HepG2 (cell line): ENCODE data around the gene DNAH8. TPM values are rescaled to one million over a fixed set of nuclear protein-coding genes. Genes with fewer than 3 reads are reported as not detected.

Experiments used
- ATAC-seq: fragments of 200-7000 bp; cut with Tn5 transposase; 3 replicates; pipeline ENCODE4 v1.9.1; 2020; ENCODE audit warnings: mild to moderate bottlenecking, moderate library complexity
- BruUV-seq: library from RNA; stranded (reverse); fragments of 400-500 nt; replicated peaks from 2 replicates; lab custom pipeline; 2021; lab: Mats Ljungman, UMichigan
- CTCF ChIA-PET: fragments of 300-600 bp; formaldehyde crosslinking; extraction: SDS; loops from one replicate; lab custom pipeline; 2021; ENCODE audit warnings: low total read pairs, inconsistent platforms, low intra/inter-chr PET ratio; lab: Yijun Ruan, JAX
- POLR2A ChIA-PET: fragments of 350-600 bp; sonication (Branson Sonifier 250); formaldehyde crosslinking; loops from one replicate; lab custom pipeline; 2020; ENCODE audit warnings: antibody characterized with exemption, inconsistent platforms; lab: Yijun Ruan, JAX
- DNase-seq: peaks from one replicate; pipeline ENCODE4 v3.0.0-alpha.2; 2015; ENCODE audit warnings: low spot score
- FAIRE-seq: peaks from 3 replicates; lab custom pipeline; 2011; peaks lifted over from hg19 to GRCh38; lab: Jason Lieb, UNC
- H2AFZ ChIP-seq: one replicate; pipeline ENCODE4 v1.6.1; 2011; ENCODE audit warnings: low read length, inconsistent platforms
- H3K27ac ChIP-seq: fragments of 300-600 bp; 3 replicates; pipeline ENCODE4 v1.8.0; 2011; ENCODE audit warnings: mixed run types, mild to moderate bottlenecking, mixed read lengths, low read length, inconsistent platforms; ENCODE audit not compliant: insufficient read depth; ENCODE audit errors: extremely low read length
- H3K27me3 ChIP-seq, 2 experiments: fragments of 200-600 bp in 1 of 2; 2 replicates in 1 of 2; 3 replicates in 1 of 2; pipeline versions ENCODE4 v1.6.0 to v1.8.0; 2011; ENCODE audit warnings: low read length in 2 of 2, mild to moderate bottlenecking in 2 of 2, moderate library complexity in 2 of 2, inconsistent platforms in 1 of 2; ENCODE audit not compliant: insufficient read depth in 2 of 2, control insufficient read depth in 1 of 2
- H3K36me3 ChIP-seq, 2 experiments: fragments of 200-600 bp in 1 of 2; replicated peaks in 1 of 2; 2 replicates in 1 of 2; 3 replicates in 1 of 2; pipeline versions ENCODE4 v1.5.1 to v1.8.0; 2011; ENCODE audit warnings: low read length in 2 of 2, inconsistent platforms in 1 of 2; ENCODE audit not compliant: insufficient read depth in 2 of 2, control insufficient read depth in 1 of 2
- H3K4me1 ChIP-seq: 2 replicates; pipeline ENCODE4 v1.5.1; 2012; ENCODE audit warnings: low read length, inconsistent platforms; ENCODE audit not compliant: insufficient read depth
- H3K4me2 ChIP-seq: 2 replicates; pipeline ENCODE4 v1.6.0; 2011; ENCODE audit warnings: low read depth, low read length, inconsistent platforms
- H3K4me3 ChIP-seq, 3 experiments: fragments of 200-600 bp in 1 of 3; sonication (generic), shearing (Covaris generic) in 1 of 3; replicated peaks in 1 of 3; 2 replicates each; pipeline ENCODE4 v1.5.1; 2011 to 2016; ENCODE audit warnings: low read length in 3 of 3, inconsistent platforms in 2 of 3, low read depth in 2 of 3, mild to moderate bottlenecking in 2 of 3, control low read depth in 1 of 3, mixed read lengths in 1 of 3; ENCODE audit not compliant: insufficient read depth in 1 of 3
- H3K79me2 ChIP-seq: one replicate; pipeline ENCODE4 v1.6.1; 2011; ENCODE audit warnings: low read length, inconsistent platforms; ENCODE audit not compliant: insufficient read depth
- H3K9ac ChIP-seq: 2 replicates; pipeline ENCODE4 v1.6.0; 2011; ENCODE audit warnings: mild to moderate bottlenecking, low read depth, low read length, inconsistent platforms; ENCODE audit not compliant: insufficient read depth
- H3K9me3 ChIP-seq: 2 replicates; pipeline ENCODE4 v1.5.1; 2012; ENCODE audit warnings: mild to moderate bottlenecking, low read length
- H4K20me1 ChIP-seq: 2 replicates; pipeline ENCODE4 v1.6.0; 2011; ENCODE audit warnings: inconsistent platforms, mild to moderate bottlenecking, low read length, moderate library complexity; ENCODE audit not compliant: insufficient read depth
- FOXK1 ChIP-seq: sonication (generic); formaldehyde crosslinking; IDR thresholded peaks from 2 replicates; pipeline ENCODE4 v1.4.0; 2020; ENCODE audit warnings: low read depth, missing genetic modification reagents, borderline replicate concordance
- JDP2 ChIP-seq: sonication (generic); formaldehyde crosslinking; IDR thresholded peaks from 2 replicates; pipeline ENCODE4 v1.8.1; 2022; ENCODE audit warnings: missing genetic modification reagents, borderline replicate concordance
- MAFK ChIP-seq, 2 experiments: IDR thresholded peaks in 1 of 2; conservative IDR thresholded peaks in 1 of 2; 2 replicates each; pipeline ENCODE4 v1.6.1; 2011; ENCODE audit warnings: improper control_type of control experiment in 2 of 2, low read length in 2 of 2
- SALL1 ChIP-seq: sonication (generic); formaldehyde crosslinking; IDR thresholded peaks from 2 replicates; pipeline ENCODE4 v1.8.0; 2022; ENCODE audit warnings: mild to moderate bottlenecking, missing genetic modification reagents
- ZFAT ChIP-seq: sonication (generic); formaldehyde crosslinking; conservative IDR thresholded peaks from 2 replicates; pipeline ENCODE4 v1.8.1; 2023; ENCODE audit warnings: missing genetic modification reagents, inconsistent platforms
- ZKSCAN8 ChIP-seq: IDR thresholded peaks from 2 replicates; pipeline ENCODE4 v1.6.1; 2016; ENCODE audit warnings: borderline replicate concordance, missing genetic modification reagents, missing compliant biosample characterization
- ZMAT5 ChIP-seq: sonication (generic); formaldehyde crosslinking; IDR thresholded peaks from 2 replicates; pipeline ENCODE4 v1.5.0; 2020; ENCODE audit warnings: mild to moderate bottlenecking, low read depth, missing genetic modification reagents, borderline replicate concordance
- ZNF292 ChIP-seq: sonication (generic); formaldehyde crosslinking; IDR thresholded peaks from 2 replicates; pipeline ENCODE4 v1.8.1; 2022; ENCODE audit warnings: mild to moderate bottlenecking, low read depth, missing genetic modification reagents, borderline replicate concordance
- ZNF367 ChIP-seq: sonication (generic); formaldehyde crosslinking; IDR thresholded peaks from 2 replicates; pipeline ENCODE4 v1.4.0; 2020; ENCODE audit warnings: missing genetic modification reagents, borderline replicate concordance
- ZSCAN30 ChIP-seq: sonication (generic); formaldehyde crosslinking; IDR thresholded peaks from 2 replicates; pipeline ENCODE4 v1.5.0; 2020; ENCODE audit warnings: mild to moderate bottlenecking, missing genetic modification reagents
- ZXDC ChIP-seq: sonication (generic); formaldehyde crosslinking; IDR thresholded peaks from 2 replicates; pipeline ENCODE4 v1.5.0; 2020; ENCODE audit warnings: mild to moderate bottlenecking, missing genetic modification reagents
- WGBS: methylation state at CpG from one replicate; pipeline ENCODE4 v1.1.6; 2017; ENCODE audit warnings: low lambda C conversion rate; 5-methylcytosine and 5-hydroxymethylcytosine counted together
- in situ Hi-C: cut with HindIII; loops from 2 replicates; pipeline ENCODE4 v1.10.0; 2017; ENCODE audit warnings: low pct_unique_long_range_greater_than_20kb; ENCODE audit not compliant: extremely low pct_ligation_motif_present
- intact Hi-C: fragments of 100-400 bp; cut with micrococcal nuclease; formaldehyde crosslinking; loops from one replicate; pipeline ENCODE4 v1.10.0; 2022; ENCODE audit not compliant: unreplicated experiment
- polyA plus RNA-seq, 8 experiments: library from polyadenylated mRNA; depleted of rRNA in 3 of 8; stranded (reverse) in 7 of 8; unstranded in 1 of 8; fragments of >200 nt; fragmentation: Illumina TruSeq in 4 of 8; extraction: Trizol in 4 of 8; gene quantifications; 2 replicates each; pipeline versions ENCODE4 v1.2.1 to v1.2.3, GENCODE V29; 2011 to 2016; ENCODE audit warnings: low read depth in 4 of 8, missing spikeins in 1 of 8, mixed read lengths in 1 of 8; ENCODE audit not compliant: insufficient read depth in 1 of 8
- total RNA-seq, 5 experiments: library from RNA; depleted of rRNA; stranded (reverse); fragments of >200 nt; fragmentation: Illumina TruSeq; extraction: Trizol; gene quantifications; 2 replicates each; pipeline ENCODE4 v1.2.3, GENCODE V29; 2016; ENCODE audit warnings: low read depth in 1 of 5

The DNAH8 gene
- total and polyA plus RNA-seq, 2 of the 13 experiments (the other 11 are each of a cell fraction or from before 2014, with no cell fraction given) = not detected

GRCh38 chr6:38776515-38776914 lies 61.4 kb downstream of the DNAH8 start (continued):
- no peak for TF ChIP-seq ZXDC (CRISPR knock-in tag)
- TF ChIP-seq ZFAT (CRISPR knock-in tag) = no peak
- TF ChIP-seq ZNF367 = no peak
- TF ChIP-seq FOXK1 (CRISPR knock-in tag) = no peak
- no peak for TF ChIP-seq ZNF292 (CRISPR knock-in tag)
- TF ChIP-seq ZSCAN30 (CRISPR knock-in tag) = no peak
- no peak for TF ChIP-seq ZKSCAN8 (CRISPR knock-in tag)
- no peak for TF ChIP-seq ZMAT5 (CRISPR knock-in tag)
- no peak for TF ChIP-seq SALL1 (CRISPR knock-in tag)

- H2AFZ ChIP-seq = no peak overlapping the region
- DNase-seq (no peak), ATAC-seq (no peak), FAIRE-seq (no peak)
- H3K27me3 ChIP-seq = peaks cover 0 to 2% of the 10 kb centered on the region in 2 experiments; a peak in 2 of 5 replicates
- no peaks in the 10 kb centered on the region for H4K20me1 ChIP-seq
- WGBS = 1% methylated on average over 4 of the region's 4 CpGs
- H3K4me1 ChIP-seq = no peaks in the 10 kb centered on the region
- CTCF ChIA-PET = no interaction called here
- BruUV-seq = no TSS peak
- no peaks in the 10 kb centered on the region for H3K79me2 ChIP-seq
- no peak overlapping the region for H3K4me3 ChIP-seq
- no peak overlapping the region for H3K4me2 ChIP-seq
- no peaks in the 10 kb centered on the region for H3K36me3 ChIP-seq
- intact Hi-C loops = no loop called here
- no peak overlapping the region for H3K27ac ChIP-seq
- no peak overlapping the region for H3K9ac ChIP-seq
- H3K9me3 ChIP-seq = no peaks in the 10 kb centered on the region
- POLR2A ChIA-PET = no interaction called here
- TF ChIP-seq JDP2 (no peak), MAFK (conservative IDR thresholded peaks at IDR 0.05 in 1 of 2, IDR thresholded peaks at IDR 0.05 in 1 of 2; ENCODE audit: low read length in 2 of 2) (peak in 1 of 2 experiments; percentile 36; a peak in 2 of 4 replicates)
- in situ Hi-C loops = no loop called here
These were observed 64.4 kb downstream of the DNAH8 start for GRCh38 chr6:38779310-38780062.
